IPS DF 4.7 (cell line): ENCODE data around the gene TACC2.

Experiments
- DNase-seq: peaks from one replicate; pipeline ENCODE4 v3.0.0-alpha.2; 2013; ENCODE audit warnings: low spot score; ENCODE audit errors: extremely low read depth

Gene TACC2

GRCh38 chr10:122293961-122294380, 305.0 kb downstream of the TACC2 start:
- no peak for DNase-seq

- no peak for DNase-seq
These were observed 305.8 kb downstream of the TACC2 start for GRCh38 chr10:122294511-122295450.

GRCh38 chr10:122295451-122295809, 306.5 kb downstream of the TACC2 start:
- no peak for DNase-seq

- no peak for DNase-seq
These were observed 307.6 kb downstream of the TACC2 start for GRCh38 chr10:122296363-122297120.

GRCh38 chr10:122297583-122297982, 308.6 kb downstream of the TACC2 start:
- DNase-seq = no peak

- no peak for DNase-seq
These were observed 309.2 kb downstream of the TACC2 start for GRCh38 chr10:122298206-122298597.

GRCh38 chr10:122298598-122299301, 309.8 kb downstream of the TACC2 start:
- peak; percentile 72 for DNase-seq

GRCh38 chr10:122299423-122300075, 310.6 kb downstream of the TACC2 start:
- no peak for DNase-seq

- DNase-seq = no peak
These were observed 312.3 kb downstream of the TACC2 start for GRCh38 chr10:122301055-122301810.

GRCh38 chr10:122301811-122302115, 312.8 kb downstream of the TACC2 start:
- DNase-seq = no peak

GRCh38 chr10:122302315-122302714, 313.4 kb downstream of the TACC2 start:
- no peak for DNase-seq

- no peak for DNase-seq
These were observed 314.5 kb downstream of the TACC2 start for GRCh38 chr10:122303271-122304053.
